Type B pancreatic cell (in vitro differentiated cells): ENCODE results near the gene RPUSD3. TPM values are rescaled to one million over a fixed set of nuclear protein-coding genes. Genes with fewer than 3 reads are reported as not detected.

Experiments used
- DNase-seq: peaks from one replicate; pipeline ENCODE4 v3.0.0; 2021; ENCODE audit warnings: mixed read lengths; ENCODE audit not compliant: unreplicated experiment; ENCODE audit errors: extremely low spot score
- H3K27ac Mint-ChIP-seq: 2 replicates; pipeline ENCODE4 v1.8.0; 2021; ENCODE audit warnings: mild to moderate bottlenecking, mixed read lengths
- H3K27me3 Mint-ChIP-seq: 2 replicates; pipeline ENCODE4 v1.8.0; 2021; ENCODE audit warnings: mixed read lengths
- H3K36me3 Mint-ChIP-seq: 2 replicates; pipeline ENCODE4 v1.8.0; 2021; ENCODE audit warnings: mixed read lengths
- H3K4me1 Mint-ChIP-seq: one replicate; pipeline ENCODE4 v1.8.0; 2021; ENCODE audit warnings: mixed read lengths; ENCODE audit not compliant: unreplicated experiment
- H3K4me3 Mint-ChIP-seq: 2 replicates; pipeline ENCODE4 v1.8.0; 2021; ENCODE audit warnings: mild to moderate bottlenecking, mixed read lengths
- H3K9me3 Mint-ChIP-seq: 2 replicates; pipeline ENCODE4 v1.8.0; 2021; ENCODE audit warnings: mixed read lengths
- total RNA-seq: library from RNA; stranded (reverse); gene quantifications from 2 replicates; pipeline ENCODE4 v1.2.1, GENCODE V29; 2021; ENCODE audit warnings: low replicate concordance
- TF ChIP-seq, protein P1 (sequence below): fragments of 200-600 bp; sonication (generic); conservative IDR thresholded peaks from 2 replicates; pipeline ENCODE4 v1.5.0; 2021; ENCODE audit warnings: antibody characterized with exemption, mild to moderate bottlenecking

The RPUSD3 gene
- total RNA-seq, 1 donor from 2014 or later, result 55.0 TPM

DNA sequence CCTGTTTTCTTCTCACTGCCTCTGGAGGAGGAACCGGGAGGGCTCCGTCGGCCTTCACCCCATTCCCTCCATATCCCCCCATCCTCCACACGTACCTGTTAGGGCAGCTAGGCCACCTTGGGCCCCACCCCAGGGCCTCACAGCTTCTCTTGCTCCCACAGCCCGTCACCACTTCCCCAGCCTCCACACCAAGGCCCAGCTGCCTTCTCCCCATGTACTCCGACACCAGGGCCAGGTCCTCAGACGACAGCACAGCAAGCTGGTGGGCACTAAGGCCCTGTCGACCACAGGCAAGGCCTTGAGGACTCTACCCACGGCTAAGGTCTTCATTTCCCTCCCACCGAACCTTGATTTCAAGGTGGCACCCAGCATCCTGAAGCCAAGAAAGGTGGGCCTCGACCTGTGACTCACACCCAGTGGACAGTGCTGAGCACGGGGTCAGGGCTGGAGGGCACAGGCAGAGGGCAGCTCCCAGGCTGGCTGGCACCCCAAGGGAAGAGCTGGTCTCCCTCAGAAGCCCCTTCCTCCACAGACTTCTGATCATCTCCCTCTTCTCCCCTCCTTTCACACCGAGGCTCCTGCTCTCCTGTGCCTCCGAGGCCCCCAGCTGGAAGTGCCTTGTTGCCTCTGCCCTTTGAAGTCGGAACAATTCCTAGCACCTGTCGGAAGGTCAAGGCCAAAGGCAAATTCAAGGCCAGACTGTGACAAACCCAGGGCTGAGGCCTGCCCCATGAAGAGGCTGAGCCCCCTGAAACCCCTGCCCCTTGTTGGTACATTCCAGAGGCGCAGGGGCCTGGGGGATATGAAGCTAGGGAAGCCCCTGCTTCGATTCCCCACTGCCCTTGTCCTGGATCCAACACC, 9.1 kb downstream of the RPUSD3 start:
- no peaks in the 10 kb centered on the region for H3K9me3 Mint-ChIP-seq
- no peak overlapping the region for H3K27ac Mint-ChIP-seq
- TF ChIP-seq, protein P1, sequence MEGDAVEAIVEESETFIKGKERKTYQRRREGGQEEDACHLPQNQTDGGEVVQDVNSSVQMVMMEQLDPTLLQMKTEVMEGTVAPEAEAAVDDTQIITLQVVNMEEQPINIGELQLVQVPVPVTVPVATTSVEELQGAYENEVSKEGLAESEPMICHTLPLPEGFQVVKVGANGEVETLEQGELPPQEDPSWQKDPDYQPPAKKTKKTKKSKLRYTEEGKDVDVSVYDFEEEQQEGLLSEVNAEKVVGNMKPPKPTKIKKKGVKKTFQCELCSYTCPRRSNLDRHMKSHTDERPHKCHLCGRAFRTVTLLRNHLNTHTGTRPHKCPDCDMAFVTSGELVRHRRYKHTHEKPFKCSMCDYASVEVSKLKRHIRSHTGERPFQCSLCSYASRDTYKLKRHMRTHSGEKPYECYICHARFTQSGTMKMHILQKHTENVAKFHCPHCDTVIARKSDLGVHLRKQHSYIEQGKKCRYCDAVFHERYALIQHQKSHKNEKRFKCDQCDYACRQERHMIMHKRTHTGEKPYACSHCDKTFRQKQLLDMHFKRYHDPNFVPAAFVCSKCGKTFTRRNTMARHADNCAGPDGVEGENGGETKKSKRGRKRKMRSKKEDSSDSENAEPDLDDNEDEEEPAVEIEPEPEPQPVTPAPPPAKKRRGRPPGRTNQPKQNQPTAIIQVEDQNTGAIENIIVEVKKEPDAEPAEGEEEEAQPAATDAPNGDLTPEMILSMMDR, result no peak
- no peaks in the 10 kb centered on the region for H3K27me3 Mint-ChIP-seq
- H3K4me3 Mint-ChIP-seq, result no peak overlapping the region
- peaks cover 6% of the 10 kb centered on the region for H3K4me1 Mint-ChIP-seq
- H3K36me3 Mint-ChIP-seq, result no peaks in the 10 kb centered on the region
- DNase-seq, result no peak

DNA sequence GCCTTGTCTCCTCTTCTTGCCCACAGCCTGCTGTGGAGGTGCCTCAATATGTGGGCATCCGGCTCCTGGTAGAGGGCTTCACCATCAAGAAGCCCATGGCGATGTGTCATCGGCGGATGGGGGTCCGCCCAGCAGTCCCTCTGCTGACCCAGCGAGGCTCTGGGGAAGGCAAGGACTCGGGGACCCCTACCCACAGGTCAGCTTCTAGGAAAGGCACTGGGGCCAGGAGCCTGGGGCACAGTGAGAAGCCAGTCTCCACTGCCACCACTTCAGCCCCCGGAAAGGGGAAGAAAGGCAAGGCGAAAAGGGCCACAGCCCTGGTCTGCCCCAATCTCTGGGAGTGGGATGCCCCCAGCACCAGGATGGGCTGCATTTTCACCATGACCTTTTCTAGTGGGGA, 10.7 kb downstream of the RPUSD3 start:
- no peak overlapping the region for H3K27ac Mint-ChIP-seq
- no peak overlapping the region for H3K4me3 Mint-ChIP-seq
- no peaks in the 10 kb centered on the region for H3K27me3 Mint-ChIP-seq
- DNase-seq, result no peak
- no peaks in the 10 kb centered on the region for H3K9me3 Mint-ChIP-seq
- no peaks in the 10 kb centered on the region for H3K36me3 Mint-ChIP-seq
- H3K4me1 Mint-ChIP-seq, result peaks cover 6% of the 10 kb centered on the region
- TF ChIP-seq, protein P1, result no peak

DNA sequence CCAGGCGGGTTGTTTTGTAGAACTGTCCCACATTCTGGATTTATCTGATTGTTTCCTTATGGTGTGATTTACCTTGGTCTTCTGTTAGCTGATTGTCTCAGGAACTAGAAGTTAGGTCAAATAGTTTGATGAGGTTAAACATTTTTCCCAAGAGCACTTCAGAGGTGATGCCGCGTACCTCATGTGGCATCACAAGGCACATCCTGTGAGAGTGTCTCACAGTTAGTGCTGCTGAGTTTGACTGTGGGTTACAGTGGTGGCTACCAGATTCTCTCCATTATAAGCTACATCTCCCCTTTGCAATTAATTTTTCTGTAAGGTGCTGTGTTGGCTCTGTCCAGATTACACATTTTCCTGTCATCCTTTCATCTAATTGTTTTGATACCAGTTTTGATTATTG, 12.6 kb downstream of the RPUSD3 start:
- H3K9me3 Mint-ChIP-seq, result no peaks in the 10 kb centered on the region
- no peak overlapping the region for H3K27ac Mint-ChIP-seq
- H3K4me1 Mint-ChIP-seq, result peaks cover 6% of the 10 kb centered on the region
- H3K36me3 Mint-ChIP-seq, result no peaks in the 10 kb centered on the region
- TF ChIP-seq, protein P1, result no peak
- no peaks in the 10 kb centered on the region for H3K27me3 Mint-ChIP-seq
- no peak for DNase-seq
- no peak overlapping the region for H3K4me3 Mint-ChIP-seq

DNA sequence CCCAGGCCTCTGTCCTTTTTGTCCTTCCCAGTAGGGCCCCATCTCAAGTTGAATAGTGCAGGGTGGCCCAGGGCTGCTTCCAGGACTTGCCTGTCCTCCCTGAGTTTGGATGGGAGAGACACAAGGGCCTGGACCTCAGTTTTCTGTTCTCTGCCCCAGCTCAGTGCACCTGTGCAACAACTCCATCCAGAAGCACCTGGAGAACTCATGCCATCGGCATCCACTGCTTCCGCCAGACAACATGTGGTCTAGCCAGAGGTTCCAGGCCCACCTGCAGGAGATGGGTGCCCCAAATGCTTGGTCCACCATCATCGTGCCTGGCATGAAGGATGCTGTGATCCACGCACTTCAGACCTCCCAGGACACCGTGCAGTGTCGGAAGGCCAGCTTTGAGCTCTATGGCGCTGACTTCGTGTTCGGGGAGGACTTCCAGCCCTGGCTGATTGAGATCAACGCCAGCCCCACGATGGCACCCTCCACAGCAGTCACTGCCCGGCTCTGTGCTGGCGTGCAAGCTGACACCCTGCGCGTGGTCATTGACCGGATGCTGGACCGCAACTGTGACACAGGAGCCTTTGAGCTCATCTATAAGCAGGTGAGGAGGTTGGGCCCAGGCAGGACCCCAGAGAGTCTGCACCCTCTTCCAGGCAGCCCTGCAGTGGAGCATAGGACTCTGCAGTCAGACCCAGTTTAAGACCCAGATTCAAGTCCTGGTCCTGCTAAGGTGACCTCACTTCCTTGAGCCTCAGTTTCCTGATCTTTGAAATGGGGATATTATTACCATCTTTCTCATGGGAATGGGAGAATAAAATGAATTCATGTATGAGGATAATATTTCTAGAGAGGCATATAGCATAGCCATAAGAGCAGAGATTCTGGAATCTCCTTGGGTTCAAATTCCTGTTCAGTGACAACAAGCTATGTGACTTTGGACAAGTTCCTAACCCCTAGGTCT, 14.7 kb downstream of the RPUSD3 start:
- H3K27me3 Mint-ChIP-seq, result no peaks in the 10 kb centered on the region
- H3K4me3 Mint-ChIP-seq, result no peak overlapping the region
- no peak for DNase-seq
- H3K4me1 Mint-ChIP-seq, result peaks cover 6% of the 10 kb centered on the region
- H3K9me3 Mint-ChIP-seq, result no peaks in the 10 kb centered on the region
- no peak overlapping the region for H3K27ac Mint-ChIP-seq
- no peaks in the 10 kb centered on the region for H3K36me3 Mint-ChIP-seq
- TF ChIP-seq, protein P1, result no peak

DNA sequence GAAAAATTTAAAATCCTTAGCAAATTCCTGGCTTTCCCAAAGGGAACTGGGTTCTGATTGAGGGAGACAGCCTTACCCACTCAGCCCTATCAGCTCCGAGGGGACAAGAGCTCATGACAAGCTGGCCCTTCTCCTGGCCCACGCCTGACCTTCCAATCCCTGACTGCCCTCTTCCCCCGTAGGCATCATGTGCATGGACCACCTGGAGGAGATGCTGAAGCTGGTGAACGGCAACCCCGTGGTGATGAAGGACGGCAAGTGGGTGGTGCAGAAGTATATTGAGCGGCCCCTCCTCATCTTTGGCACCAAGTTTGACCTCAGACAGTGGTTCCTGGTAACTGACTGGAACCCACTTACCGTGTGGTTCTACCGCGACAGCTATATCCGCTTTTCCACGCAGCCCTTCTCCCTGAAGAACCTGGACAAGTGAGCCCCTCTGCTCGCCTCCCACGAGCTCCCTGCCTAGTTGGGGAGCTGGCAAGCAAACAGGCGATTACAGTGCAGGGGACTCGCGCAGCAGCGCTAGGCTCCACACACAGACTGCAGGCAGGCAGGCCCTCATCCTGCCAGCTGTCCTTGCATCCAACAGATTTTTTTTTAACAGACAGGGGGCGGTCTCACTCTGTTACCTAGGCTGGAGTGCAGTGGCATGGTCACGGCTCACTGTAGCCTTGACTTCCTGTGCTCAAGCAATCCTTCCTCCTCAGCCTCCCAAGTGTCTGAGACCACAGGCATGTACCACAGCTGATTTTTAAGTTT, 16.8 kb downstream of the RPUSD3 start:
- no peaks in the 10 kb centered on the region for H3K9me3 Mint-ChIP-seq
- H3K27ac Mint-ChIP-seq, result no peak overlapping the region
- DNase-seq, result no peak
- H3K4me1 Mint-ChIP-seq, result peaks cover 6% of the 10 kb centered on the region
- TF ChIP-seq, protein P1, result peak; percentile 64
- H3K36me3 Mint-ChIP-seq, result no peaks in the 10 kb centered on the region
- no peaks in the 10 kb centered on the region for H3K27me3 Mint-ChIP-seq
- no peak overlapping the region for H3K4me3 Mint-ChIP-seq
